LNCaP clone FGC (cell line): Measurements from ENCODE around the gene PGM1.

Experiments
- DNase-seq: peaks from one replicate; pipeline ENCODE4 v3.0.0-alpha.2; 2011; ENCODE audit warnings: low read depth
- H3K4me3 ChIP-seq: 2 replicates; pipeline ENCODE4 v1.5.1; 2011; ENCODE audit warnings: mild to moderate bottlenecking, low read depth, low read length, control low read depth
- TF ChIP-seq, protein P1 (sequence below): IDR thresholded peaks from 2 replicates; pipeline ENCODE4 v1.5.1; 2012; ENCODE audit warnings: mild to moderate bottlenecking; ENCODE audit not compliant: control insufficient read depth, insufficient read depth; ENCODE audit errors: extremely low read depth

Gene PGM1

DNA sequence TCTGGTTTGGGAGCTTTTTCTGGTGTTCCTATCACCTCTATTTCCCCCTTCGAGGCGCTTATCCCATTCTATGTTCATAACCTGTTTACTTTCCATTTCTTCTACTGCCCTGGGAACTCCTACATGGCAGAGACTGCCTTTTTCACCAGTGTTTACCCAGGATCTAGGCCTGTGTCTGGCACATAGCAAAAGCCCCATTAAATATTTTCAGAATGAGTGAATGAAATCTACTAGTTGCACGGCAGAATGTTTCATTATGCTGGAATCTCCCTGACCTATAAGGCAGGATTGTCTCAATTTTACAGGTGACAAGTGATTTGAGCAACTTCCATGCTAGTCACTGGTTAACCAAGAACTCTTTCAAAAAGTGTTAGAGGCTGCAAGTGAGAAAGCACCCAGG is 70.1 kb downstream of the PGM1 start:
- no peak for DNase-seq
- TF ChIP-seq, protein P1, sequence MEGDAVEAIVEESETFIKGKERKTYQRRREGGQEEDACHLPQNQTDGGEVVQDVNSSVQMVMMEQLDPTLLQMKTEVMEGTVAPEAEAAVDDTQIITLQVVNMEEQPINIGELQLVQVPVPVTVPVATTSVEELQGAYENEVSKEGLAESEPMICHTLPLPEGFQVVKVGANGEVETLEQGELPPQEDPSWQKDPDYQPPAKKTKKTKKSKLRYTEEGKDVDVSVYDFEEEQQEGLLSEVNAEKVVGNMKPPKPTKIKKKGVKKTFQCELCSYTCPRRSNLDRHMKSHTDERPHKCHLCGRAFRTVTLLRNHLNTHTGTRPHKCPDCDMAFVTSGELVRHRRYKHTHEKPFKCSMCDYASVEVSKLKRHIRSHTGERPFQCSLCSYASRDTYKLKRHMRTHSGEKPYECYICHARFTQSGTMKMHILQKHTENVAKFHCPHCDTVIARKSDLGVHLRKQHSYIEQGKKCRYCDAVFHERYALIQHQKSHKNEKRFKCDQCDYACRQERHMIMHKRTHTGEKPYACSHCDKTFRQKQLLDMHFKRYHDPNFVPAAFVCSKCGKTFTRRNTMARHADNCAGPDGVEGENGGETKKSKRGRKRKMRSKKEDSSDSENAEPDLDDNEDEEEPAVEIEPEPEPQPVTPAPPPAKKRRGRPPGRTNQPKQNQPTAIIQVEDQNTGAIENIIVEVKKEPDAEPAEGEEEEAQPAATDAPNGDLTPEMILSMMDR: no peak
- no peak overlapping the region for H3K4me3 ChIP-seq

DNA sequence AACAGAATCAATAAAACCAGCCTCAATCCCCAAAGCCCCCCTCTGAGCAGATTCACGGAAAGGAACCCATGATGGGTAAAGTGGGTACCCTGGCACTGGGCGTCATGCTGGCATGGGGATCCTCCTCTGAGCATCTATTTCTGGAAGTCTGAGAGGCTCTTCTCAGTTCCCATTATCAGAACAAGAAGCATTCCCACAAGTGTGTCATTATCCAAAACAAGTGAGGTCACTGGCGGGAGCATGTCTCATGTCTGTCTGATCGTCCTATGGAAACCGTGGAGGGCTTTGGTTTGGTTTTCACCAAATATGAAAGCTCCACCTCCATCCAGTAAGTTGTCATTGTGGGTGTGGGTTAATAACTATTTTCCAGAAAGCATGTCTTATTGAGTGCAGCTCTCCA is 70.7 kb downstream of the PGM1 start:
- DNase-seq: no peak
- H3K4me3 ChIP-seq: no peak overlapping the region
- TF ChIP-seq, protein P1: no peak

DNA sequence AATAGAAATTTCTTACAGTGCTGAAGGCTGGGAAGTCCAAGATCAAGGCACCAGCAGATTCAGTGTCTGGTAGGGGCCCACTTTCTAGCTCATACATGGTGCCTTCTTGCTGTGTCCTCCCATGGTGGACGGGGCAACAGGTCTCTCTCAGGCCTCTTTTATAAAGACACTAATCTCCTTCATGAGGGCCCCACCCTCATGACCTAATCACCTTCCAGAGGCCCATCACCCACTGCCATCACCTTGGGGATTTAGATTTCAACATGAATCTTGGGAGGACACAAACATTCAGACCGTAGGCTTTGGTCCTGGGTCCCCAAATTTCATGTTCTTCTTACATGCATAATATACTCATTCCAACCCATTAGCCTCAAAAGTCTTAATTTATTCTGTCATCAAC is 71.5 kb downstream of the PGM1 start:
- no peak overlapping the region for H3K4me3 ChIP-seq
- DNase-seq: no peak
- TF ChIP-seq, protein P1: no peak

DNA sequence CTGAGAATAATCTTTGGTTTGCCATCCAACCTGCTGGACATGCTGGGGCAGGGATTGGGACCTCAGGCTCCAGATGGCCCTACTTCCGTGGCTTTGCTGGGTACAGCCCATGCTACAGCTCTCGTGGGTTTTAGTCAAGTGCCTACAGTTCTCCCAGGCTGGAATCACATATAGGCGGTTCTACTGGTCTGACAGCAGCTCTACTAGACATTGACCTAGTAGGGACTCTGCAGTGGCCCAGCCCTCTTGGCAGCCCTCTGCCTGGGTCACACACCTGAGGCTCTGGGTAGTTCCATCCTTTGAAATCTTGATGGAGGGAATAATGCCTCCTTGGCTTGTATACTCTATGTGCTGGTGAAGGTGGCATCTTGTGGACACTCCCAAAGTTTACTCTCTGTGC is 72.2 kb downstream of the PGM1 start:
- no peak for DNase-seq
- TF ChIP-seq, protein P1: no peak
- H3K4me3 ChIP-seq: no peak overlapping the region

DNA sequence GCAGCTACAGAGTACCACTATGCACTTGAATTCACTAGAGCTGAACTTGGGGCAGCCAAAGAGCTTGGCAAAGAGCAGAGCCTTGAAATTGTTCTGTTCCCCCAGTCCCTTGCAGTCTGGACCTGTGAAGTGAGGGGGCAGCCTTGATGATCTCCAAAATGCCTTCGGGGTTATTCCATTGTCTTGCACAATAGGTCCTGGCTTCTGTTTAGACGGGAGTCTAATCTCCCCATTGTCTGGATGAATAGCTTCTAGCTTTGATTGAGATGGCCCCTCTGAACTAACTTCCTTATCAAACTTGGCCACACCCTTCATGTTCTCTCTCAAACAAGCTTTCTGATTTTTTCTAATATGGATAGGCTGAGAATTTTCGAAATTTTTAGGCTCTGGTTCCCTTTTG is 72.6 kb downstream of the PGM1 start:
- TF ChIP-seq, protein P1: no peak
- DNase-seq: no peak
- no peak overlapping the region for H3K4me3 ChIP-seq

DNA sequence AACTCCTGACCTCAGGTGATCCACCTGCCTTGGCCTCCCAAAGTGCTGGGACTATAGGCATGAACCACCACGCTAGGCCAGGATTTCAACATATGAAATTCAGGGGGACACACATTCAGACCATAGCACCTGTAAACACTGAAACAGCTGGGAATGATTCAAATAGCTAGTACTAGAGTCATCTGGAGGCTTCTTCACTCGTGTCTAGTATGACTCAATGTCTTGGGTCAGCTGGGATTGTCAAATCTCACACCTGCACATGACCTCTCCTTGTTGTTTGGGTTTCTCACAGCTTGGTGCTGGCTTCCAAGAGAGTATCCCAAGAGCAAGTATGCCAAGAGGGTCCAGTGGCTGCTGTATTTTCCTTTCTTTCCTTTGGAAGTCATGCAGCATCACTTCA is 75.1 kb downstream of the PGM1 start:
- H3K4me3 ChIP-seq: no peak overlapping the region
- DNase-seq: no peak
- TF ChIP-seq, protein P1: no peak

DNA sequence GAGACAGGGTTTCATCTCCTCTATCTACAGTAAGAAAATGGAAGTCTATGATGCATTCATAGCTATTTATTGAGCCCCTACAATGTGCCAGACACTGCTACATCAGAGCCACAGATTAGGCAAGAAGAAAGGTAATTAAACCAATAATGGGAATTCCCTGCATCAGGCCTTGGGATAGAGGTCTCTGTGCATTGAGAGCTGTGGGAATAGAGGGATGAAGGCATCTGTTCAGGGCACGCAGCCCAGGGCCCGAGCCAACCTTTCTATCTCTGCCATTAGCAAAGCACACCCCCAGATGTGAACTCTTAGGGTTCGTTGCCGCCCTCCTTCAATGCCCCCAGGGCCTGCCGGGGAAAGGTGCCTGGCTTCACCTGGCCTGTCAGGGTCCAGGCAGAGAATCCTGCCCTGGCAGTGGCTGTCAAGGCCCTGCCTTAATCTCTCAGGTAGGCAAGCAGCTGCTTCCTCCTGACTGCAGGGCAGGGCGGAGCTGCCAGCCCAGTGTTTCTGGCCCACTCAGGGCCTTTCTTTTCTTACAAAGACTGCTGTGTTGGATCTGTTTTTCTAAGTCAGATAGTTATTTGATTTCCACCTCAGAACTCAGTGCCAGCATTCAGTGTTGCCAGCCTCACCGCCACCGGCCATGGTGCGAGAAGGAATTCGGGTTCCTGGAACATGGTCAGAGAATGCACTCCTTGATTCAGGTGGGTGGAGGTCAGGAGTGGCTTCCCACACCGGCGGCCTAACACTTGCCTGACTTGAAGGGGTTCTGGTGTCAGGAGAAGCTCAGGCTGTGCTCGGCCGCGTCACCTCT is 76.1 kb downstream of the PGM1 start:
- TF ChIP-seq, protein P1: no peak
- no peak for DNase-seq
- H3K4me3 ChIP-seq: no peak overlapping the region
